GM21619 (cell line): Measurements from ENCODE around the gene LRRC18.

Source experiments
- ATAC-seq: cut with Tn5 transposase; IDR thresholded peaks from one replicate; pipeline ENCODE4 v1.9.1; 2021; ENCODE audit not compliant: unreplicated experiment

The LRRC18 gene

GRCh38 chr10:48923748-48924147, 15.9 kb downstream of the LRRC18 start:
- ATAC-seq = no peak

GRCh38 chr10:48913674-48914073, 26.0 kb downstream of the LRRC18 start:
- ATAC-seq = no peak

- ATAC-seq = no peak
Observed at GRCh38 chr10:48910548-48910947, 29.1 kb downstream of the LRRC18 start.

GRCh38 chr10:48907730-48908129, 31.9 kb downstream of the LRRC18 start:
- ATAC-seq = no peak

GRCh38 chr10:48906841-48907240, 32.8 kb downstream of the LRRC18 start:
- ATAC-seq = no peak

- no peak for ATAC-seq
Observed at GRCh38 chr10:48905311-48905710, 34.3 kb downstream of the LRRC18 start.

GRCh38 chr10:48904861-48905260, 34.8 kb downstream of the LRRC18 start:
- ATAC-seq = no peak

GRCh38 chr10:48903151-48903550, 36.5 kb downstream of the LRRC18 start:
- no peak for ATAC-seq

- no peak for ATAC-seq
Observed at GRCh38 chr10:48902096-48902495, 37.5 kb downstream of the LRRC18 start.

- no peak for ATAC-seq
Observed at GRCh38 chr10:48901319-48901718, 38.3 kb downstream of the LRRC18 start.

GRCh38 chr10:48900371-48900801, 39.3 kb downstream of the LRRC18 start:
- no peak for ATAC-seq

GRCh38 chr10:48899781-48900180, 39.9 kb downstream of the LRRC18 start:
- ATAC-seq = no peak

GRCh38 chr10:48898426-48898825, 41.2 kb downstream of the LRRC18 start:
- ATAC-seq = no peak

- no peak for ATAC-seq
Observed at GRCh38 chr10:48897441-48897790, 42.2 kb downstream of the LRRC18 start.

- no peak for ATAC-seq
Observed at GRCh38 chr10:48896756-48897440, 42.7 kb downstream of the LRRC18 start.

- no peak for ATAC-seq
Observed at GRCh38 chr10:48895803-48896195, 43.8 kb downstream of the LRRC18 start.

GRCh38 chr10:48894911-48895802, 44.5 kb downstream of the LRRC18 start:
- ATAC-seq = no peak

GRCh38 chr10:48890888-48891850, 48.5 kb downstream of the LRRC18 start:
- ATAC-seq = no peak

GRCh38 chr10:48887982-48888381, 51.7 kb downstream of the LRRC18 start:
- ATAC-seq = no peak

GRCh38 chr10:48885376-48885775, 54.3 kb downstream of the LRRC18 start:
- ATAC-seq = no peak
